Activated CD4-positive, alpha-beta T cell treated with anti-CD3 and anti-CD28 coated beads for 4 hours (primary cell): ENCODE measurements around the gene BMP8A.
"Not testable (repeated sequence)": the region's sequence is repeated elsewhere in the genome, so short reads cannot be mapped to it uniquely, and the experiment has no call there.

ENCODE experiments used
- DNase-seq, 2 donors: peaks; one replicate each; pipeline ENCODE4 v3.0.0-alpha.2; 2020

The BMP8A gene

GRCh38 chr1:39508266-39508665 lies 16.8 kb downstream of the BMP8A start:
- no peak for DNase-seq

- DNase-seq: no peak
These were observed 17.4 kb downstream of the BMP8A start for GRCh38 chr1:39508857-39509305.

GRCh38 chr1:39509360-39510009 lies 18.0 kb downstream of the BMP8A start:
- DNase-seq: no peak

GRCh38 chr1:39510570-39511186 lies 19.2 kb downstream of the BMP8A start:
- not testable (repeated sequence) for DNase-seq

- not testable (repeated sequence) for DNase-seq
These were observed 20.0 kb downstream of the BMP8A start for GRCh38 chr1:39511477-39511876.

- not testable (repeated sequence) for DNase-seq
These were observed 20.9 kb downstream of the BMP8A start for GRCh38 chr1:39512234-39512847.

- DNase-seq: not testable (repeated sequence)
These were observed 23.3 kb downstream of the BMP8A start for GRCh38 chr1:39514710-39515124.

GRCh38 chr1:39515131-39516086 lies 24.0 kb downstream of the BMP8A start:
- peak; percentile 23 to 41 for DNase-seq

- not testable (repeated sequence) for DNase-seq
These were observed 25.4 kb downstream of the BMP8A start for GRCh38 chr1:39516841-39517240.

- not testable (repeated sequence) for DNase-seq
These were observed 26.5 kb downstream of the BMP8A start for GRCh38 chr1:39517936-39518335.

- DNase-seq: not testable (repeated sequence)
These were observed 27.9 kb downstream of the BMP8A start for GRCh38 chr1:39519376-39519775.

GRCh38 chr1:39522221-39522620 lies 30.8 kb downstream of the BMP8A start:
- not testable (repeated sequence) for DNase-seq

- no peak for DNase-seq
These were observed 31.5 kb downstream of the BMP8A start for GRCh38 chr1:39522661-39523567.

GRCh38 chr1:39524171-39524570 lies 32.7 kb downstream of the BMP8A start:
- DNase-seq: no peak

- no peak for DNase-seq
These were observed 33.3 kb downstream of the BMP8A start for GRCh38 chr1:39524591-39525365.

GRCh38 chr1:39525366-39526165 lies 34.1 kb downstream of the BMP8A start:
- DNase-seq: no peak

GRCh38 chr1:39526466-39527189 lies 35.2 kb downstream of the BMP8A start:
- no peak for DNase-seq

- DNase-seq: not testable (repeated sequence)
These were observed 35.7 kb downstream of the BMP8A start for GRCh38 chr1:39527190-39527579.

GRCh38 chr1:39528082-39528481 lies 36.6 kb downstream of the BMP8A start:
- no peak for DNase-seq
